HEK293T (cell line): ENCODE data around the gene CYB5D1.

Source experiments
- ARNT ChIP-seq: fragments of 450-650 bp; IDR thresholded peaks from 2 replicates; pipeline ENCODE4 v1.6.1; 2017; ENCODE audit warnings: mild to moderate bottlenecking
- BHLHE40 ChIP-seq: fragments of 450-650 bp; IDR thresholded peaks from 2 replicates; pipeline ENCODE4 v1.6.1; 2016; ENCODE audit warnings: mild to moderate bottlenecking, moderate library complexity, borderline replicate concordance
- ELF4 ChIP-seq: fragments of 450-650 bp; IDR thresholded peaks from 2 replicates; pipeline ENCODE4 v1.6.1; 2017; ENCODE audit warnings: antibody characterized with exemption
- FOXA1 ChIP-seq: fragments of 450-650 bp; IDR thresholded peaks from 2 replicates; pipeline ENCODE4 v1.6.1; 2016; ENCODE audit warnings: mild to moderate bottlenecking
- FOXK2 ChIP-seq: fragments of 450-650 bp; IDR thresholded peaks from 2 replicates; pipeline ENCODE4 v1.6.1; 2016; ENCODE audit warnings: mild to moderate bottlenecking
- FOXM1 ChIP-seq: fragments of 450-650 bp; IDR thresholded peaks from 2 replicates; pipeline ENCODE4 v1.6.1; 2017; ENCODE audit warnings: mild to moderate bottlenecking, borderline replicate concordance
- HDGF ChIP-seq: fragments of 450-650 bp; IDR thresholded peaks from 2 replicates; pipeline ENCODE4 v1.6.1; 2017; ENCODE audit warnings: antibody characterized with exemption, borderline replicate concordance
- L3MBTL2 ChIP-seq: fragments of 450-650 bp; conservative IDR thresholded peaks from 2 replicates; pipeline ENCODE4 v1.6.1; 2016; ENCODE audit warnings: mild to moderate bottlenecking
- NFRKB ChIP-seq: fragments of 450-650 bp; IDR thresholded peaks from 2 replicates; pipeline ENCODE4 v1.6.1; 2016; ENCODE audit warnings: mild to moderate bottlenecking, moderate library complexity
- PKNOX1 ChIP-seq: fragments of 450-650 bp; IDR thresholded peaks from 2 replicates; pipeline ENCODE4 v1.6.1; 2016
- SP1 ChIP-seq: fragments of 450-650 bp; IDR thresholded peaks from 2 replicates; pipeline ENCODE4 v1.6.1; 2017
- TARDBP ChIP-seq: fragments of 450-650 bp; IDR thresholded peaks from 2 replicates; pipeline ENCODE4 v1.6.1; 2016
- ZNF384 ChIP-seq: fragments of 450-650 bp; IDR thresholded peaks from 2 replicates; pipeline ENCODE4 v1.6.1; 2016

GRCh38 chr17:7814969-7815368, 42.8 kb upstream of the CYB5D1 start:
- TF ChIP-seq BHLHE40 (no peak), FOXK2 (no peak), ARNT (no peak), FOXM1 (no peak), PKNOX1 (no peak), ZNF384 (no peak), SP1 (no peak), NFRKB (no peak), HDGF (no peak), FOXA1 (no peak), TARDBP (no peak), ELF4 (no peak), L3MBTL2 (no peak)
